ENCODE measurements around the gene BLTP2.

Gene BLTP2

DNA sequence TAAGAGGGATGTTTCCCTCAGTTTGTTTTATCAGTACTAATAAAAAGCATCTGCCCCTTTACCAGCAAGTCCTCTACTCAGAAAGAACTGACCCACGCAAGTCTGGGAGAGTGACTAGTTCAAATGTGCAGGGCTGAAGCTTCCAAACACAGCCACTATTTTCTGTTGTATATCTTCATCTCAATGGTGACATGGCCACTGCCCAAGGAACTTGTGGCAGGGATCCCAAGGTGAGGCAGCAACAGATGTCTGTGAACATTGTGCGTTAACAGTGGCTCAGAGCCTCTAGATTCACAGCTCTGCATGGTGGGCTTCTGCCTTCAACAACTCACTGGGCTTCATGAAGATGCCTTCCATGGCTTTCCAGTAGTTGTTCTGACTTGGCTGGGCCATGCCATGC lies 3.7 kb upstream of the BLTP2 start:
- DNase-seq (ENCODE audit: low read depth), result no peak
- no peak for TF ChIP-seq CTCF (IDR thresholded peaks at IDR 0.05; ENCODE audit: low read depth, low read length, missing control alignments)
- H3K4me3 ChIP-seq (ENCODE audit: low read depth, low read length), result no peak overlapping the region
- in situ Hi-C loops (cut with HindIII; ENCODE audit: low sequenced_read_pairs), result no loop called here

- no peak overlapping the region for H3K4me3 ChIP-seq (ENCODE audit: low read depth, low read length)
- TF ChIP-seq CTCF (IDR thresholded peaks at IDR 0.05; ENCODE audit: low read depth, low read length, missing control alignments), result no peak
- in situ Hi-C loops (cut with HindIII; ENCODE audit: low sequenced_read_pairs), result no loop called here
- DNase-seq (ENCODE audit: low read depth), result no peak
These were observed 1.2 kb upstream of the BLTP2 start for GRCh38 chr17:28646039-28646754.

GRCh38 chr17:28645576-28645939 lies 600 bp upstream of the BLTP2 start:
- peak overlapping the region; percentile 84 for H3K4me3 ChIP-seq (ENCODE audit: low read depth, low read length)
- no peak for TF ChIP-seq CTCF (IDR thresholded peaks at IDR 0.05; ENCODE audit: low read depth, low read length, missing control alignments)
- DNase-seq (ENCODE audit: low read depth), result no peak
- in situ Hi-C loops (cut with HindIII; ENCODE audit: low sequenced_read_pairs), result no loop called here

DNA sequence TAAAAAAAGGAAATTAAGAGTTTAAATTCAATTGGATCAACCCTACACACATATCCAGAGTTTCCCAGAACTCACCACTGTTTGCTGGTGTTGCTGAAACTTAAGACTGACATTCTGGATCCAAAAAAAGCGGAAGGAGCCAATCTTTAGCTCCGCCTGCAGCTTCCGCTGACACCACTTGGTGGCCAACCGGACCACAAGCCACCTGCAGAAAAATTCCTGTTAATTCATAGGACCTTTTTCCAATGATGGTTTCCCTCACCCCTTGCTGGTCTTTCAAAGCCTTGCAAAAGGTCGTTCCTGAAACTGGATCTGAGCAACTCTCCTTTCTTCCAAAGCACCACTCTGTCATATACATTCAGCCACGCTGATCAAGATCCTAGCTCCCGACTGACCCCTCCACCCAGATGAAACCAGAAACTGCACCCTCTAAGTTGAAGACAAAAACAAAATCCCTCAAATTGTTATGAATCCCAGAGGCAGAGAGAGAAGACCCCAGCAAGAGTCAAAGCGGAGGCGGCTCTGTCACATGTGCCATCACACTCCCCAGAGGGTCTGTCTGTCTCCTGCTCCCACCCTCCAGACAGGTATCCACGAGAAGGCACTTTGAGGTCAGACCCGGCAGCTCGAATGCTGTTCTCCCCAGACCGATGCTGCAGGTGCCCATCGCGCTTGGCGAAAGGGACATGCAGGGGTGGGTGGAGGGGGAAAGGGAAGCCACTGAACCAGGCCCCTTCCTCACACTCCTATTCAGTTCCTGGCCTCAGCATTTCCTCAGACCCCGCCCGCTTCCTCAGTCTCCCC lies 773 bp downstream of the BLTP2 start:
- peak; percentile 56 for TF ChIP-seq CTCF (IDR thresholded peaks at IDR 0.05; ENCODE audit: low read depth, low read length, missing control alignments)
- in situ Hi-C loops (cut with HindIII; ENCODE audit: low sequenced_read_pairs), result no loop called here
- DNase-seq (ENCODE audit: low read depth), result peak; percentile 18
- H3K4me3 ChIP-seq (ENCODE audit: low read depth, low read length), result peak overlapping the region; percentile 84

- in situ Hi-C loops (cut with HindIII; ENCODE audit: low sequenced_read_pairs), result no loop called here
- H3K4me3 ChIP-seq (ENCODE audit: low read depth, low read length), result no peak overlapping the region
- DNase-seq (ENCODE audit: low read depth), result no peak
- no peak for TF ChIP-seq CTCF (IDR thresholded peaks at IDR 0.05; ENCODE audit: low read depth, low read length, missing control alignments)
These were observed 3.4 kb downstream of the BLTP2 start for GRCh38 chr17:28641579-28641978.

GRCh38 chr17:28635506-28635905 lies 9.5 kb downstream of the BLTP2 start:
- no peak for TF ChIP-seq CTCF (IDR thresholded peaks at IDR 0.05; ENCODE audit: low read depth, low read length, missing control alignments)
- no peak for DNase-seq (ENCODE audit: low read depth)
- no peak overlapping the region for H3K4me3 ChIP-seq (ENCODE audit: low read depth, low read length)
- in situ Hi-C loops (cut with HindIII; ENCODE audit: low sequenced_read_pairs), result no loop called here

Data from astrocyte of the cerebellum (primary cell).